ENCODE measurements around the gene CHSY3. TPM values are rescaled to one million over a fixed set of nuclear protein-coding genes. Genes with fewer than 3 reads are reported as not detected.

The CHSY3 gene
- total RNA-seq, 4 donors from 2014 or later: 0.84 to 4.3 (median 2.6) TPM

GRCh38 chr5:130092991-130093390 is 188.7 kb downstream of the CHSY3 start:
- DNase-seq (ENCODE audit: low spot score in 2 of 2): no peak
- intact Hi-C loops (cut with DNase I; ENCODE audit: low total_unique reads): no loop called here
- TF ChIP-seq POLR2A (IDR thresholded peaks at IDR 0.05) (no peak), CTCF (IDR thresholded peaks at IDR 0.05) (no peak)
- H3K4me3 ChIP-seq (ENCODE audit: low read depth, poor library complexity, severe bottlenecking): no peak overlapping the region

GRCh38 chr5:130096483-130096882 is 192.2 kb downstream of the CHSY3 start:
- no peak for DNase-seq (ENCODE audit: low spot score in 2 of 2)
- WGBS, 2 donors: 43 to 82% methylated on average over 2 of the region's 2 CpGs
- H3K4me3 ChIP-seq (ENCODE audit: low read depth, poor library complexity, severe bottlenecking): no peak overlapping the region
- no peak for TF ChIP-seq CTCF (IDR thresholded peaks at IDR 0.05)
- intact Hi-C loops (cut with DNase I; ENCODE audit: low total_unique reads): no loop called here

- no peak for DNase-seq (ENCODE audit: low spot score in 2 of 2)
- H3K4me3 ChIP-seq (ENCODE audit: low read depth, poor library complexity, severe bottlenecking): no peak overlapping the region
- TF ChIP-seq POLR2A (IDR thresholded peaks at IDR 0.05): no peak
- TF ChIP-seq CTCF (IDR thresholded peaks at IDR 0.05): no peak
- intact Hi-C loops (cut with DNase I; ENCODE audit: low total_unique reads): no loop called here
- WGBS, 2 donors: 50 to 73% methylated on average over 2 of the region's 2 CpGs
These were observed 194.7 kb downstream of the CHSY3 start for GRCh38 chr5:130099008-130099407.

- TF ChIP-seq CTCF (IDR thresholded peaks at IDR 0.05): no peak
- no peak for TF ChIP-seq POLR2A (IDR thresholded peaks at IDR 0.05)
- DNase-seq (ENCODE audit: low spot score in 2 of 2): no peak
- WGBS, 2 donors: 73 to 75% methylated on average over 3 of the region's 3 CpGs
- intact Hi-C loops (cut with DNase I; ENCODE audit: low total_unique reads): no loop called here
- no peak overlapping the region for H3K4me3 ChIP-seq (ENCODE audit: low read depth, poor library complexity, severe bottlenecking)
These were observed 198.1 kb downstream of the CHSY3 start for GRCh38 chr5:130102375-130102774.

DNA sequence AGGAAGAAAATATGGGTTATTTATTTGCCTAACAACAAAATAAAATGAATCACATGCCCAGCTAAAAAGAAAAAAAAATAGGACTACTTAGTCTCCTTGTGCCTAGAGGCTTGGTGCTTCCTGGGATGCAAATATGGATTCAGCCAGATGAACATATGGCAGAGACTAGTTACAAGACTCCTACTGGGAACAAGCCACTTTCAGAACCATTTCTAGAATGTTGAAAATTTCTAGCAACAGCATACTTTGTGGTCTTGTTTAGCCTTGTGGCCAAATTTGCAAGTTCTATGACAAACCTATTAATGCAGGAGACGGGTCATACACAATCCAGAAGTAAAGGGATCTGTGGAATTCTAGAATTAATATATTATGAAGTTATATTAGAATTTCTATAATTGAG is 198.7 kb downstream of the CHSY3 start:
- DNase-seq (ENCODE audit: low spot score in 2 of 2): no peak
- TF ChIP-seq CTCF (IDR thresholded peaks at IDR 0.05) (no peak), POLR2A (IDR thresholded peaks at IDR 0.05) (no peak)
- no peak overlapping the region for H3K4me3 ChIP-seq (ENCODE audit: low read depth, poor library complexity, severe bottlenecking)
- intact Hi-C loops (cut with DNase I; ENCODE audit: low total_unique reads): no loop called here
- WGBS, 2 donors: 83 to 86% methylated on average over 1 of the region's 1 CpG

DNA sequence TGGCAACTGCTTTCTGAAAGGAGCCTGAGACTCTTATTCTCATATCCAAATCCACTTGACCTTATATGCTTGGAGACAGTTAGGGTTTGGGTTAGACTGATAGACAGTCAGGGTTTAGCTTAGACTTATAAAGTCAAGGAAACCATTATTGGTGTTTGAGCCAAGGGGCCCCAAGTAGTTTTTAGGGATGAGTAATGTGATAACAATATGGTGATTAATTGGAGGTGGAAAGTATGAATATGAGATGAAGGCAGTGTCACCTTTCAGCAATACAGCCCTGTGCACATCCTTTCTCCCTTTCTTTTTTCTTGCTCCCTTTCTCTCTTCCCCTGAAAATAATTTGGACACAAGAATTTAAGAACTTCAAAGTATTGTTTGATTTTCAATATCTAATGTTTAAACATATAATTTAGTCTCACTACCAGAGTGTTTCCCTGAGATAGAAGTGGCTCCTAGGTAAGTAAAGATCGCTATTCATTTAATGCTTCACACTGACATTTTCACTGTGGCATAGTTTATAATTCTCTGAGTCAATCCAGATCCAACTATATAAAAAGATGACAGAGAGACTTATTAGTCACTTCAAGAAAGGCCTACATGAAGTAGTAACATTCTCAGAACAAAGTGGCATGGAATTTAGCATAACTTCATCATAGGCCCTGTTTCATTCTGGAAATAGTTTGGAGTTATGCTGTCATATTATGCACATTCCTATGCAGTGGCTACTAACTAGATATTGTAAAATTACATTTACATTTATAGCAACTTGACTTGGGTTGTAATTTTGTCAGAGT is 200.8 kb downstream of the CHSY3 start:
- WGBS, 2 donors: 94 to 97% methylated on average over 1 of the region's 1 CpG
- no peak overlapping the region for H3K4me3 ChIP-seq (ENCODE audit: low read depth, poor library complexity, severe bottlenecking)
- no peak for DNase-seq (ENCODE audit: low spot score in 2 of 2)
- TF ChIP-seq CTCF (IDR thresholded peaks at IDR 0.05) (no peak), POLR2A (IDR thresholded peaks at IDR 0.05) (no peak)
- intact Hi-C loops (cut with DNase I; ENCODE audit: low total_unique reads): no loop called here
